GM19468 (cell line): Measurements from ENCODE around the gene PLAAT5.
"Not testable (repeated sequence)": the region's sequence is repeated elsewhere in the genome, so short reads cannot be mapped to it uniquely, and the experiment has no call there.

Source experiments
- ATAC-seq: cut with Tn5 transposase; IDR thresholded peaks from one replicate; pipeline ENCODE4 v1.9.1; 2021; ENCODE audit warnings: mild to moderate bottlenecking, moderate library complexity, moderate number of reproducible peaks; ENCODE audit not compliant: unreplicated experiment; ENCODE audit errors: extremely low read depth

PLAAT5 gene

DNA sequence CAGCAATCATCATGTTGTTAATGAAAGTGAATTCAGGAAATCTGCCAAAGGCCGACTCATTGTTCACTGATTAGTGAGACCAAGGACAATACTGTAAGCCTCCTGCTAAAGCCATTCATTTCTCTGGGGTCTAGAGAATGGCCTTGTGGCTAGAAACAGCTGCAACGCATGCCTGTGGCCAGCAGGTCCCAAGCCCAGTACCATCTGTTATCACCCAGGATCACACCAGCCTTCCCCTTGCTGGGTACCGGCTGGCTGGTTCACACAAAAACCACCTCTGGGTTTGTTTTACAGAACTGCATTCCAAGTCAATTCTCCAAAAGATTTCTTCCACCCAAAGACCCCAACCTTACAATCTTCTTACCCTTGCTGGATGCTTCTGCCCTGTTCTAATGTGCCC, 1.1 kb downstream of the PLAAT5 start:
- ATAC-seq = no peak

DNA sequence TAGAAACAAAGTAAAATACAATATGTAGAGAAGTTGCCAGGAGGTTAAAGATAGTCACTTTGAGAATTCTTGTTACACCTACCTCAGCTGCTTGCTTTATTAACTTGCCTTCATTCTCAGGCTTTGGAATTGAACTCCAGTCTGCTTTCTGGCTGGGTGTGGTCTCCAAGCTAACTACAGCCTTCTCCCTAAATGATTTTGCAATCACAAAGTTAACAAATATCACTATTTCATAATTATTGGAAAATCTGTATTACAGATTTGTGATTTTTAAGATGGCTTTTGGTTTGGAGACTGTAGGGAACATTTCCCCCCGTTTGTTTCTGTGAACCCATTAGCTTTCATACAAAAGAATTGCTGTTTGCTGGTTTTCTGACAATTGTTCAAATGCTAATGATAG, 2.2 kb downstream of the PLAAT5 start:
- ATAC-seq = no peak

DNA sequence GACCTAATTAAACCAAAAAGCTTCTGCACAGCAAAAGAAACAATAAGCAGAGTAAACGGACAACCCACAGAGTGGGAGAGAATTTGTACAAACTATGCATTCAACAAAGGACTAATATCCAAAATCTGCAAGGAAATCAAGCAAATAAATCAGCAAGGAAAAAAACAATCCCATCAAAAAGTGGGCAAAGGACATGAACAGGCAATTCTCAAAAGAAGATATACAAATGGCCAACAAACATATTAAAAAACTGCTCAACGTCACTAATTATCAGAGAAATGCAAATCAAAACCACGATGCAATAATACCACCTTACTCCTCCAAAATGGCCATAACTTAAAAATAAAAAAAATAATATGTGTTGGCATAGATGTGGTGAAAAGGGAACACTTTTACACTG, 5.2 kb downstream of the PLAAT5 start:
- no peak for ATAC-seq

DNA sequence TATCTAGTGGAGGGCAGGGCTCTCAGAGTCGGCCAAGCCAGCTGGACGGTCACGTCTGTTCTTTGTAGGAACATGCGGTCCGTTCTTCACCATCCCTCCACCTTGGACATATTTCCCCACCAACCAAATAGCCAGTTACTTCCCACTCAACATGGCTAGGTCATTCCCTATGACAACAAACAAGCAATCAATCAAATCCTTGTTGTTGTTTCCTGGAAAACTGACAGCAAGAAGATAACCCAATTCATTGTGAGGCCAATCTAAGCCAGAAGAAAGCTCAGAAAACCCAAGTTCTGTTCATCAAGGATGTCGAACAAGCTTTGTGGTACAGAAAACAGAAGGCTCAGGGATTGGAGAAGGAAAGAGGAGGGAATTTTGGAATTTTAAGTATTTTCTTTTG, 10.9 kb downstream of the PLAAT5 start:
- ATAC-seq = no peak

DNA sequence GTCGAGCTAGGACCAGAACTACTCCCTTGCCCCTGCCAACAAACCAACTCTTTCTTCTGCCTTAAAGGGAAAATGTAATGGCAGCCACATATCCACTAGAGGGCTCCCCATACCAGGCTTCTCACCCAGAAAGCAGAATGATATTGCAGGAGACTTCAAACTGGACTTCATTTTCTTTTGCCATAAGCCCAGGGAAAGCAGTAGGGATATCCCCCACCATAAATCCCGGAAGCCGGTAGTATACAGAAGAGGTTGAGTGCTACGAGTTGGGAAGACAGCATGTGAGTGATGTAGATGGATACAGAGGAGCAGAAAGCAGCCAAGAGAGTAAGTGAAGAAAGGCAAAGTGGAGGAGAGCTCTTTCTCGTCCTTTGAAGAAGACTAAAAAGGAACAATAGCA, 12.1 kb downstream of the PLAAT5 start:
- ATAC-seq = no peak

DNA sequence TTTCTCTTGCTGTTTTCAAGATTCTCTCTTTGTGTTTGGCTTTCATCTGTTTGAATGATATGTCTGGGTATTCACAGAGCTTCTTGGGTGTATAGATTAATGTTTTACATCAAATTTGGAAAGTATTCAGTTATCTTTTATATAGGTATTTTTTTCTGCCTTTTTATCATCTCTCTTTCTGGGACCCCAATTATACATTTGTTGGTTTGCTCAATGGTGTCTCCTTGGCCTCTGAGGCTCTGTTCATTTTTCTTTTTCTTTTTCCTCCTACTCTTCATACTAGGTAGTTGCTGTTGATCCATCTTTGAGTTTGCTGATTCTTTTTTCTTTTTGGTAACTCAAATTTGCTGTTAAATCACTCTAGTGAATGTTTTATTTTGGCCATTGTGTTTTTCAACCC, 14.3 kb downstream of the PLAAT5 start:
- no peak for ATAC-seq

DNA sequence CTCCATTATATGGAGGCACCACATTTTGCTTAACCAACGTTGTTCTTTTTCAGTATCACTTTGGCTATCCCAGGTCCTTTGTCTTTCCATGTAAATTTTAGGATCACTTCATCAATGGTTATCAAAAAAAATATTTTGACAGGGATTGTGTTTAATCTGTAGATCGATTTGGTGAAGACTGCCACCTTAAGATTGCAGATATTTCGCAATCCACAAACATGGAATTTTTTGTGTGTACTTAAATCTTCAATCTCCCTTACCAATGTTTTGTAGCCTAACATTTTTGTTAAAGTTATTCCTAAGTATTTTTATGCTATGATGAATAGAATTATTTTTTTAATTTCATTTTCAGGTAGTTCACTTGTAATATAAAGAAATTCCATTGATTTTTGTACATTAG, 18.6 kb downstream of the PLAAT5 start:
- ATAC-seq = no peak

DNA sequence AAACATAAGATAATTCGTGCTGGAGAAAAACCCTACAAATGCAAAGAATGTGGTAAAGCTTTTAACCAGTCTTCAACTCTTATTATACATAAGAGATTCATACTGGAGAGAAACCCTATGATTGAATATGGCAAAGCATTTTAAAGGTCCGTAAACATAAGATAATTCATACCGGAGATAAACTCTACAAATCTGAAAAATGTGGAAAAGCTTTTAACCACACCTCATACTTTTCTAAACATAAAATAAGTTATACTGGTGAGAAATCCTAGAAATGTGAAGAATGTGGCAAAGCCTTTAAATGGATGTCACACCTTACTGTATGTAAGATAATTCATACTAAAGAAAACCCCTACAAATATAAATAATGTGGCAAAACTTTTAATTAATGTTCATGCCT, 20.7 kb downstream of the PLAAT5 start:
- ATAC-seq = no peak

DNA sequence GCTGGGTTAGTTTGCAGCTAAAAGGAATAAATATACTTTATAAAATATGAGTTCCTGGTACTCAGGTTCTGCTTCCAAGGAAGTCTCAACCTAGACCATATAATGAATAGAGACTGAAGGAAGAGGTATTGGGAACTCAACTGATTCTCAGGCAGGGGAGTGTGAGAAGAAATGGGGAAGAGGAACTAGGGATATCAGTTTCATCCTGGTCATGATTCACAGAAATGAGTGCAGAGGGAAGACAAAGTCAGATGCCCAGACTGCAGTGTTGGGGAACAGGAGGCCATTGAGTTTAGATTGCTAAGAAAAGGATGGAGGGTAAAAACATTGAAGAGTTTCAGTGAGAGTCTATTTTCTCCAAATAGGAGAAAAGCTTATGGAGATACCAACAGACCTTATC, 28.8 kb downstream of the PLAAT5 start:
- no peak for ATAC-seq

DNA sequence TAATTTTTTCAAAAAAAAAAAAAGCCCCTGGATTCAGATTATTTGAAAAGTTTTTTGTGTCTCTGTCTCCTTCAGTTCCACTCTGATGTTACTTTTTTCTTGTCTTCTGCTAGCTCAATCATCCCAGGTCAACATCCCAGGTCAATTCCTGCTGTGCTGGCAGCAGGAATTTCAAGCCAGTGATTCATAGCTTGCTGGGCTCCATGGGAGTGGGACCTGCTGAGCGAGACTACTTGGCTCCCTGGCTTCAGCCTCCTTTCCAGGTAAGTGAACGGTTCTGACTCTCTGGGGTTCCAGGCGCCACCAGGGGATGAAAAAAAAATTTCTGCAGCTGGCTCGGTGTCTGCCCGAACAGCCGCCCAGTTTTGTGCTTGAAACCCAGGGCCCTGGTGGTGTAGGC, 31.4 kb downstream of the PLAAT5 start:
- ATAC-seq = no peak

DNA sequence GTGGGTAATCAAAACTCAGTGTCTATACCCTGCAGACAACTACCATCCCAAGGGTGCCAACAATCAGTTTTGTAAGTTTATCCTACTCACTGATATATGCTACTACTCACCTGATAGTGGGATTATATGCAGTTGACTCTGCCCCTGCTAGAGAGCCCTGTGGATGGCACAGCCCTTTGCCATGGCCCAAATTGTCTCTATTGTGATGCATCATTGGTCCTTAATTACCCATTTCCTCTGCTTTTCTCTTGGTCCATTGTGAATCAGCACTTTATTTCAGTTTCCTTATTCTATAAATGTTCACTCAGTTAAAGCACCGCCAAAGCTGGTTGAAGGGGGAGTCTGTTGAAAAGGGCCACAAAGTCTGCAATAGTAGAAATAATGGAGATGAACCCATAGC, 42.3 kb downstream of the PLAAT5 start:
- ATAC-seq = no peak

DNA sequence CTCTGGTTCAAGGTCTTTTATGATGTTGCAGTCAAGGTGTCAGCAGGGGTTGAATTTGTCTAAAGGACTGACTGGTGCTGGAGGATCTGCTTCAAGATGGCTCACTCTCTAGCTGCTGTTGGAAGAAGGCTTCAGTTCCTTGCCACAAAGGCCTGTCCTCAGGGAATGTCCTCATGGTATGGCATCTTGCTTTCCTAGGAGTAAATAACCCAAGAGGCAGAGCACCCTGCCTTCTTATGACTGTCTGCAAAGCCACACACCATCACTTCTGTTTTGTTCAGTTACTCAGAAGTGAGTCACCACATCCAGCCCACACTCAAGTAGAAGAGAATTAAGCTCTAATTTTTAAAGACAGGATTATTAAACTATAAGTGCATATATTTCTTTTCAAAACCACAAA, 45.2 kb downstream of the PLAAT5 start:
- no peak for ATAC-seq

DNA sequence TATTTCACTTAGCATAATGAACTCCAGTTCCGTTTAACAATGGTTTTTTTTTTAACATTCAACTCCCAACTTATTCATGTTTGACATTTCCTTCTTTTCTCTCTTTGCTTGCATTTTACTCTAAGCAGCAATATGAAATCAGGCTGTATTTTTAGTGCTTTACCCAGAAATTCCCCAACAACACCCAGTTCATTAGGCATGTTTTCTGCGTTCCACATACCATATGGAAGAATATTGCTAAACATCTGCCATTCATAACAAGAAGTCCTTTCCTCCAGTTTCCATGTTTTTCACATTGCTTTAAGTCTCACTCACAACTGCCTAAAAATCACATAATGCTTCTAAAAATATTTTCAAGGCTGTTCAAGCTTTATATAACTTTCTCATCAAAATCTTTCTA, 45.8 kb downstream of the PLAAT5 start:
- no peak for ATAC-seq

DNA sequence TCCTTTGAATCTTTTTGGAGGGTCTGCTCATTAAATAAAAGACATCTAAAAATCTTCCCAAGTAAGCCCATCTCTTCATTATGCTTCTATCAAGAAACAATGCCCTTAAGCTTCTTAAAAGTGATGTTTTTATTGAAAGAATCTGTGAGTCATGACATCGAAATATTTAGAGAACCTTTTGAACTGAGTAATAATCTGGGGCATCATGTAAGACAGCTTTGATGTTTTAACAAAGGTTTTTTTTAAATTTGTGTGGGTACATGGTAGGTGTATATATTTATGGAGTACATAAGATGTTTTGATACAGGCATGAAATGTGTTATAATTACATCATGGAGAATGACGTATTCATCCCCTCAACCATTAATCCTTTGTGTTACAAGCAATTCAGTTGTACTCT, 46.8 kb downstream of the PLAAT5 start:
- ATAC-seq = no peak

DNA sequence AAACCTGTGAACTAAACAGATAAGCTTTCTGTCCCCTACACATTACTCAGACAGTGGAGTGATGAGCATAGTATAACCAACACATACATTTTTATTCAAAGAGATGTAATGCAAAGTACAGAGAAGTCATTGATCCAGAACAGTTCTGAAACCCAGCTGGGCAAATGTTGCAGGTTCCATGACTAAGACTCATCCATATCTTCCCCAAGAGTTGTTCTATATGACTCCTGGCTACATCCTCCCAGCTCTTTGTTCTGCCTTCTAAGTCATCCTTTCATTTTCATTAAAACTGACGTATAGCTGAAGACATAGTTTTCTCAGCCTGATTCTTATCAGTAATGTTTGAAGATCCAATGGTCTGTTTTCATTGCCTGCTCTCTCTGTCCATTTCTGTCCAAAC, 47.3 kb downstream of the PLAAT5 start:
- no peak for ATAC-seq

DNA sequence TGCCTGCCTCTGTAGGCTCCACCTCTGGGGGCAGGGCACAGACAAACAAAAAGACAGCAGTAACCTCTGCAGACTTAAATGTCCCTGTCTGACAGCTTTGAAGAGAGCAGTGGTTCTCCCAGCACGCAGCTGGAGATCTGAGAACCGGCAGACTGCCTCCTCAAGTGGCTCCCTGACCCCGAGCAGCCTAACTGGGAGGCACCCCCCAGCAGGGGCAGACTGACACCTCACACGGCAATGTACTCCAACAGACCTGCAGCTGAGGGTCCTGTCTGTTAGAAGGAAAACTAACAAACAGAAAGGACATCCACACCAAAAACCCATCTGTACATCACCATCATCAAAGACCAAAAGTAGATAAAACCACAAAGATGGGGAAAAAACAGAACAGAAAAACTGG, 55.1 kb downstream of the PLAAT5 start:
- ATAC-seq = not testable (repeated sequence)

DNA sequence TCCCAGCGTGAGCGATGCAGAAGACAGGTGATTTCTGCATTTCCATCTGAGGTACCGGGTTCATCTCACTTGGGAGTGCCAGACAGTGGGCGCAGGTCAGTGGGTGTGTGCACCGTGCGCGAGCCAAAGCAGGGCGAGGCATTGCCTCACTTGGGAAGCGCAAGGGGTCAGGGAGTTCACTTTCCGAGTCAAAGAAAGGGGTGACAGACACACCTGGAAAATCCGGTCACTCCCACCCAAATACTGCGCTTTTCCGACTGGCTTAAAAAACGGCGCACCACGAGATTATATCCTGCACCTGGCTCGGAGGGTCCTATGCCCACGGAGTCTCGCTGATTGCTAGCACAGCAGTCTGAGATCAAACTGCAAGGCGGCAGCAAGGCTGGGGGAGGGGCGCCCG, 55.6 kb downstream of the PLAAT5 start:
- ATAC-seq = not testable (repeated sequence)

DNA sequence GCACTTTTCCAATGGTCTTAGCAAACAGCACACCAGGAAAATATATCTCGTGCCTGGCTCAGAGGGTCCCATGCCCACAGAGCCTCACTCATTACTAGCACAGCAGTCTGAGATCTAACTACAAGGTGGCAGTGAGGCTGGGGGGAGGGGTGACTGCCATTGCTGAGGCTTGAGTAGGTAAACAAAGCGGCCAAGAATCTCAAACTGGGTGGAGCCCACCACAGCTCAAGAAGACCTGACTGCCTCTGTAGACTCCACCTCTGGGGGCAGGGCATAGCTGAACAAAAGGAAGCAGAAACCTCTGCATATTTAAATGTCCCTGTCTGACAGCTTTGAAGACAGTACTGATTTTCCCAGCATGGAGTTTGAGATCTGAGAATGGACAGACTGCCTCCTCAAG, 60.2 kb downstream of the PLAAT5 start:
- ATAC-seq = not testable (repeated sequence)

DNA sequence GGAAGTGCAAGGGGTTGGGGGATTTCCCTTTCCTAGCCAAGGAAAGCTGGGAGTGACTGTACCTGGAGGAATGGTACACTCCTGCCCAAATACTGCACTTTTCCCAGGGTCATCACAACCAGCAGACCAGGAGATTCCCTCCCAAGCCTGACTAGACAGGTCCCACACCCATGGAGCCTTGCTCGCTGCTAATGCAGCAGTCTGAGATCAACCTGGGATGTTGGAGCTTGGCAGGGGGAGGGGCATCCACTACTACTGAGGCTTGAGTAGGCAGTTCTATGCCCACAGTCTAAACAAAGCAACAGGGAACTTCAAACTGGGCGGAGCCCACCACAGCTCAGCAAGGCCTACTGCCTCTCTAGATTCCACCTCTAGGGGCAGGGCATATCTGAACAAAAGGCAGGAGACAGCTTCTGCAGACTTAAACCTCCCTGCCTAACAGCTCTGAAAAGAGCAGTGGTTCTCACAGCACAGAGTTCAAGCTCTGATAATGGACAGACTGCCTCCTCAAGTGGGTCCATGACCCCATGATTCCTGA, 62.9 kb downstream of the PLAAT5 start:
- ATAC-seq = no peak

DNA sequence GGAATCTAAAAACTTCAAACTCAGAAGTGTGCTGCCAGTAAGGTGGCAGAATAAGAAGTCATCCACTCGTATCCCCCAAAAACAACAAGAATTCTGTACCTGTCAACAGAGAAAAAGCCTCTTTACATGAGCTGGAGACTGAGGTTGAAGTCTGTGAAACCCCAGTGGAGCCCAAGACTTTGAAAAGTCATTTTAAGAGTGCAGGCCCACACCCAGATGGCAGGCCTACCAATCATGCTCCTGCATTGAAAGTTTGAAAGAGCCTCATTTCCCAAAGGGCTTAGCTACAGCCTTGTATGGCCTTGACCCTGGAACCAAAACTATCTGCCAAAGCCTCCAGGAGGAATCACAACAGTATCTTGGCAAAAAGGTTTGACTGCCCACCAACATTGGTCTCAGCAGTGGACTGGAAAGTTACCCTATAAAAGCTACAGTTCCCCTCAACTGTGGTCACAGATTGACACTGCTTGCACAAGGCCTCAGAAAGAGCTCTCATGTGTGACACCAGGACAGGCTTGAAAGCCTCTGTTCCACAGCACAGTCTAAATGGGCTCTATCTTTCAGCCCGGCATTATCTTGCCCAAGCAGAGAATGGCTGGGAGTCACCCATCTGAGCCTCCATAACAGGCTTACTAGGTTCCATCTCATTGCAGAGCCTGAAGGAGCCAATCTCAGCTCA, 73.7 kb downstream of the PLAAT5 start:
- ATAC-seq = no peak
